Hepatocyte (in vitro differentiated cells): Measurements from ENCODE around the gene DLG2. TPM values are rescaled to one million over a fixed set of nuclear protein-coding genes. Genes with fewer than 3 reads are reported as not detected.

Experiments used
- DNase-seq: peaks from one replicate; pipeline ENCODE4 v3.0.0-alpha.2; 2016; ENCODE audit warnings: low spot score
- H2AFZ ChIP-seq: fragments of 200-600 bp; sonication (generic); 2 replicates; pipeline ENCODE4 v1.6.0; 2016; ENCODE audit warnings: antibody characterized with exemption, mild to moderate bottlenecking
- H3K27ac ChIP-seq: fragments of 200-600 bp; sonication (generic); 2 replicates; pipeline ENCODE4 v1.5.1; 2016; ENCODE audit warnings: mild to moderate bottlenecking
- H3K27me3 ChIP-seq: fragments of 200-600 bp; sonication (generic); 2 replicates; pipeline ENCODE4 v1.6.1; 2016
- H3K36me3 ChIP-seq: fragments of 200-600 bp; sonication (generic); replicated peaks from 2 replicates; pipeline ENCODE4 v1.5.1; 2016; ENCODE audit warnings: low read depth; ENCODE audit not compliant: insufficient read depth
- H3K4me1 ChIP-seq: fragments of 200-600 bp; sonication (generic); 2 replicates; pipeline ENCODE4 v1.5.1; 2016; ENCODE audit warnings: mild to moderate bottlenecking, moderate library complexity; ENCODE audit not compliant: insufficient read depth
- H3K4me2 ChIP-seq: fragments of 200-600 bp; sonication (generic); 2 replicates; pipeline ENCODE4 v1.6.0; 2016
- H3K4me3 ChIP-seq: fragments of 200-600 bp; sonication (generic); 2 replicates; pipeline ENCODE4 v1.5.1; 2016; ENCODE audit warnings: mild to moderate bottlenecking
- H3K79me2 ChIP-seq: fragments of 200-600 bp; sonication (generic); 2 replicates; pipeline ENCODE4 v1.6.0; 2017; ENCODE audit warnings: mild to moderate bottlenecking
- H3K9me2 ChIP-seq: fragments of 200-600 bp; sonication (generic); replicated peaks from 2 replicates; pipeline ENCODE4 v1.6.0; 2017; ENCODE audit warnings: mild to moderate bottlenecking; ENCODE audit not compliant: insufficient read depth
- H3K9me3 ChIP-seq: fragments of 200-600 bp; sonication (generic); 2 replicates; pipeline ENCODE4 v1.5.1; 2016; ENCODE audit warnings: low read depth, mild to moderate bottlenecking
- H4K20me1 ChIP-seq: fragments of 200-600 bp; sonication (generic); 2 replicates; pipeline ENCODE4 v1.6.0; 2016; ENCODE audit warnings: mild to moderate bottlenecking; ENCODE audit not compliant: insufficient read depth, poor library complexity, severe bottlenecking
- CTCF ChIP-seq: fragments of 200-600 bp; sonication (generic); IDR thresholded peaks from 2 replicates; pipeline ENCODE4 v1.5.1; 2016; ENCODE audit warnings: antibody characterized with exemption, mild to moderate bottlenecking; ENCODE audit not compliant: poor library complexity
- EZH2 ChIP-seq: fragments of 200-600 bp; sonication (generic); IDR thresholded peaks from 2 replicates; pipeline ENCODE4 v1.6.1; 2016; ENCODE audit warnings: antibody characterized with exemption, mild to moderate bottlenecking, borderline replicate concordance
- EZH2phosphoT487 ChIP-seq: fragments of 200-600 bp; sonication (generic); IDR thresholded peaks from one replicate; pipeline ENCODE4 v1.6.1; 2018; ENCODE audit warnings: antibody characterized with exemption, mild to moderate bottlenecking, low read depth, moderate library complexity; ENCODE audit not compliant: unreplicated experiment, severe bottlenecking
- WGBS: methylation state at CpG from one replicate; pipeline ENCODE4 v1.1.6; 2016; ENCODE audit warnings: low lambda C conversion rate; ENCODE audit errors: missing lambda C conversion rate; 5-methylcytosine and 5-hydroxymethylcytosine counted together
- polyA plus RNA-seq: library from polyadenylated mRNA; unstranded; fragments of >200 nt; fragmentation: Nextera tagmentation; extraction: Ambion mirVana; gene quantifications from 2 replicates; pipeline ENCODE4 v1.2.1, GENCODE V29; 2016
- total RNA-seq: library from RNA; depleted of rRNA; stranded (reverse); fragments of >200 nt; gene quantifications from 2 replicates; pipeline ENCODE4 v1.2.3, GENCODE V29; 2014

The DLG2 gene
- total and polyA plus RNA-seq, 2 experiments from 2014 or later = 2.6 to 6.8 TPM

- no peaks in the 10 kb centered on the region for H3K79me2 ChIP-seq
- H3K4me3 ChIP-seq = no peak overlapping the region
- TF ChIP-seq EZH2phosphoT487 (no peak), EZH2 (no peak), CTCF (no peak)
- H3K4me1 ChIP-seq = no peaks in the 10 kb centered on the region
- H3K9me3 ChIP-seq = no peaks in the 10 kb centered on the region
- no peak overlapping the region for H2AFZ ChIP-seq
- no peak for DNase-seq
- 100% methylated on average over 1 of the region's 1 CpG for WGBS
- no peaks in the 10 kb centered on the region for H3K36me3 ChIP-seq
- no peaks in the 10 kb centered on the region for H4K20me1 ChIP-seq
- H3K27ac ChIP-seq = no peak overlapping the region
- H3K9me2 ChIP-seq = no peaks in the 10 kb centered on the region
- H3K4me2 ChIP-seq = no peak overlapping the region
- no peaks in the 10 kb centered on the region for H3K27me3 ChIP-seq
Measured at GRCh38 chr11:83674102-83674896, 1952.8 kb downstream of the DLG2 start.

- Histone ChIP-seq H3K4me1 (no peaks in the 10 kb centered on the region), H3K27ac (no peak overlapping the region), H4K20me1 (no peaks in the 10 kb centered on the region), H3K9me2 (no peaks in the 10 kb centered on the region), H3K79me2 (no peaks in the 10 kb centered on the region), H3K4me2 (no peak overlapping the region), H3K27me3 (no peaks in the 10 kb centered on the region), H2AFZ (no peak overlapping the region), H3K9me3 (no peaks in the 10 kb centered on the region), H3K36me3 (no peaks in the 10 kb centered on the region), H3K4me3 (no peak overlapping the region)
- TF ChIP-seq EZH2phosphoT487 = no peak
- TF ChIP-seq CTCF = no peak
- TF ChIP-seq EZH2 = no peak
- 94% methylated on average over 2 of the region's 2 CpGs for WGBS
- DNase-seq = no peak
Measured at GRCh38 chr11:83671289-83671688, 1955.9 kb downstream of the DLG2 start.

GRCh38 chr11:83666149-83666548, 1961.0 kb downstream of the DLG2 start:
- Histone ChIP-seq H2AFZ (no peak overlapping the region), H3K9me2 (no peaks in the 10 kb centered on the region), H3K79me2 (no peaks in the 10 kb centered on the region), H3K4me3 (no peak overlapping the region), H3K4me2 (no peak overlapping the region), H4K20me1 (no peaks in the 10 kb centered on the region), H3K27ac (no peak overlapping the region), H3K9me3 (no peaks in the 10 kb centered on the region), H3K4me1 (peaks cover 15% of the 10 kb centered on the region), H3K27me3 (no peaks in the 10 kb centered on the region), H3K36me3 (no peaks in the 10 kb centered on the region)
- DNase-seq = no peak
- WGBS = 88% methylated on average over 4 of the region's 4 CpGs
- TF ChIP-seq EZH2 = no peak
- no peak for TF ChIP-seq EZH2phosphoT487
- TF ChIP-seq CTCF = no peak
